Peyer's patch (tissue), 4 donors: ENCODE measurements around the gene MSANTD3.

Source experiments
- POLR2A ChIP-seq, 2 donors: fragments of 450-650 bp; IDR thresholded peaks; one replicate each; pipeline ENCODE4 v1.5.1; 2017; ENCODE audit warnings: antibody characterized with exemption in 2 of 2, mild to moderate bottlenecking in 2 of 2, moderate library complexity in 2 of 2
- TF ChIP-seq, protein P1 (sequence below), 6 experiments: fragments of 450-650 bp in 4 of 6; fragments of 200-600 bp in 2 of 6; sonication (generic) in 1 of 6; IDR thresholded peaks; one replicate each; pipeline ENCODE4 v1.5.1; 2017 to 2019; ENCODE audit warnings: antibody characterized with exemption in 6 of 6, mild to moderate bottlenecking in 3 of 6, moderate library complexity in 1 of 6

DNA sequence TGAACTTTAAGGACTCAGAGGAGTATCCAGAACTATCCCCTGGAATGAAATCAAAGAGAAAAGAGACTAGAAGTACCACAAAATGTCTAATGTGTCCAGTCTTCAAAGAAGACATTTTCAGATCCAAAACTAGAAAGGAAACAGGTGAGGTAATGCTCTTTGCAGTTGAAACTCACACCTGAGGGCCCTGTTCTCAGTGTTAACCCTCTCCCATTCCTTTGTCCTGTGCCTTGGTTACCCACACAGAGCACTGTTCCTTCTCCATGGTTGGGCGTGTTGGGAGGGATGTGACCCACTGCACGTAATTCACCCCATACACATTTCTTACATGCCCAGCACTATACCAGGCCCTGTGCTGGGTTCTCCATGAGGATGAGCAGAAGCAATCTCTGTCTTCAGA, 21.3 kb downstream of the MSANTD3 start:
- TF ChIP-seq, protein P1, sequence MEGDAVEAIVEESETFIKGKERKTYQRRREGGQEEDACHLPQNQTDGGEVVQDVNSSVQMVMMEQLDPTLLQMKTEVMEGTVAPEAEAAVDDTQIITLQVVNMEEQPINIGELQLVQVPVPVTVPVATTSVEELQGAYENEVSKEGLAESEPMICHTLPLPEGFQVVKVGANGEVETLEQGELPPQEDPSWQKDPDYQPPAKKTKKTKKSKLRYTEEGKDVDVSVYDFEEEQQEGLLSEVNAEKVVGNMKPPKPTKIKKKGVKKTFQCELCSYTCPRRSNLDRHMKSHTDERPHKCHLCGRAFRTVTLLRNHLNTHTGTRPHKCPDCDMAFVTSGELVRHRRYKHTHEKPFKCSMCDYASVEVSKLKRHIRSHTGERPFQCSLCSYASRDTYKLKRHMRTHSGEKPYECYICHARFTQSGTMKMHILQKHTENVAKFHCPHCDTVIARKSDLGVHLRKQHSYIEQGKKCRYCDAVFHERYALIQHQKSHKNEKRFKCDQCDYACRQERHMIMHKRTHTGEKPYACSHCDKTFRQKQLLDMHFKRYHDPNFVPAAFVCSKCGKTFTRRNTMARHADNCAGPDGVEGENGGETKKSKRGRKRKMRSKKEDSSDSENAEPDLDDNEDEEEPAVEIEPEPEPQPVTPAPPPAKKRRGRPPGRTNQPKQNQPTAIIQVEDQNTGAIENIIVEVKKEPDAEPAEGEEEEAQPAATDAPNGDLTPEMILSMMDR (IDR thresholded peaks at IDR 0.05) = no peak
- no peak for TF ChIP-seq POLR2A (IDR thresholded peaks at IDR 0.05)
